ENCODE data around the gene TIAM2. TPM values are rescaled to one million over a fixed set of nuclear protein-coding genes. Genes with fewer than 3 reads are reported as not detected.
"Not testable (repeated sequence)": the region's sequence is repeated elsewhere in the genome, so short reads cannot be mapped to it uniquely, and the experiment has no call there.

The TIAM2 gene
- polyA plus RNA-seq, 3 donors, result 19.2 to 22.9 (median 19.5) TPM

DNA sequence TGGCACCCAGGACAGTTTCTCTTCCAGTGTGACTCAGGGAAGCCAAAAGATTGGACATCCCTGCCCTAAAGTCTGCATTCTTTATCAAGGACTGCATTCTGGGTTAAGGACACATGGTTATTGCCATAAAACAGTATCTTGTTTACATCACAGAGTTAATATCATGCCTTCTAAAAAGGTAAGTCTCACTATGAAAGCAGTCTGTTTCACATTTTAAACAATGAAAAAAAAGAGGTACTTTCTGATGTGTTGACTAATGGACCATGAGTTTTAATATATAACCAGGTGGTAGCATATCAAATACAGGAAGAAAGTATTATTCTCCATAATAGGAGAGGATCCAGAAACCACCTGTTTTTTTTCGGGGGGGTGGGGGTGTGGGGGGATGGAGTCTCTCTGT, 93.7 kb downstream of the TIAM2 start:
- no peak for DNase-seq (ENCODE audit: low read depth in 3 of 3, low spot score in 2 of 3)

- DNase-seq (ENCODE audit: low read depth in 3 of 3, low spot score in 2 of 3), result no peak
Measured at GRCh38 chr6:155089746-155090145, 94.6 kb downstream of the TIAM2 start.

DNA sequence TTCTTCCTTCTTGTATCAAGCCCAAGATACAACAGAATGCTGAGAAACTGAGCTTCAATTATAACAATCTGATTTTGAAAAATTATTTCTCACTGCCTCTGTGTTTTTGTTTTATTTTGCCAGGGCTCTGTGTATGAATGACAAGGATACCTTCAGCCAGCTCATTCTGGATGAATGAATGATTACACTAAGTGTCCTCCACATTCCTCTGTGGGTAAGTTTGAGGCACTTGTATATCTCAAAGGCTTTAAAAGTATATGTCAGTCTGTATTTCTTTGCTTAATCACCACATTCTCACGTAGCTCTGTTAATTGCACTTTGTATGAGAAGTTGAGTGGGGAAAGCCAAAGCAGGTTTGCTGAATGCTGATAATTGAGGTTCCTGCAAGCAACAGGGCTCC, 95.1 kb downstream of the TIAM2 start:
- DNase-seq (ENCODE audit: low read depth in 3 of 3, low spot score in 2 of 3), result no peak

DNA sequence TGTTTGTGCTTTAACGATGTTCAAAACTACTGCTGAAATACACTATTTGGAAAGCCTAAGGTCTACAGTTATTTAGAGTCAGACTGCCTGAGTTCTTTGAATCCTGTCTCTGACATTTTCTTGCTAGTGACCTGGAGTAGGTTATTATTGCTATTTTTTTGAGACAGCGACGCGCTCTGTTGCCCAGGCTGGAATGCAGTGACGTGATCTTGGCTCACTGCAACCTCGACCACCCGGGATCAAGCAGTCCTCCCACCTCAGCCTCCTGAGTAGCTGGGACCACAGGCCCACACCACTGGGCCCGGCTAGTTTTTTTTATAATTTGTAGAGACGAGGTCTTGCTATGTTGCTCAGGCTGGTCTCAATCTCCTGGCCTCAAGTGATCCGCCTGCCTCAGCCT, 96.6 kb downstream of the TIAM2 start:
- DNase-seq (ENCODE audit: low read depth in 3 of 3, low spot score in 2 of 3), result no peak

GRCh38 chr6:155093430-155093829, 98.3 kb downstream of the TIAM2 start:
- DNase-seq (ENCODE audit: low read depth in 3 of 3, low spot score in 2 of 3), result no peak

- no peak for DNase-seq (ENCODE audit: low read depth in 3 of 3, low spot score in 2 of 3)
Measured at GRCh38 chr6:155100087-155100486, 105.0 kb downstream of the TIAM2 start.

DNA sequence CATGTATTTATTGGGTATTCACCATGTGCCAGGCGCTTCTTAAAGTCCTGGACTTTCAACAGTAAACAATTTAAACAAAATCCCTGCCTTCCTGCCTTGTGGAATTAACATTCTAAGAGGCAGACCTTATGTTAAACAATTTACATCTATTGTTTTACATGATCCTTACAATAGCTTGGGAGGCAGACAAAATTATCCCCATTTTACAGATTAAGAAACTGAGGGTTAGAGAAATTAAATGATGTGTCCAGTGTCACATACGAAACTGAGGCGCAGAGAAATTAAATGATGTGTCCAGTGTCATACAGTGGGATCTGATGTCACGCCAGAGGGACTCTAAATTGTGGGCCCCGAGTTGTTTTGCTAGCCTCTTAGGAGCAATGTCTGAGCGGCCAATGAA, 105.5 kb downstream of the TIAM2 start:
- DNase-seq (ENCODE audit: low read depth in 3 of 3, low spot score in 2 of 3), result no peak

DNA sequence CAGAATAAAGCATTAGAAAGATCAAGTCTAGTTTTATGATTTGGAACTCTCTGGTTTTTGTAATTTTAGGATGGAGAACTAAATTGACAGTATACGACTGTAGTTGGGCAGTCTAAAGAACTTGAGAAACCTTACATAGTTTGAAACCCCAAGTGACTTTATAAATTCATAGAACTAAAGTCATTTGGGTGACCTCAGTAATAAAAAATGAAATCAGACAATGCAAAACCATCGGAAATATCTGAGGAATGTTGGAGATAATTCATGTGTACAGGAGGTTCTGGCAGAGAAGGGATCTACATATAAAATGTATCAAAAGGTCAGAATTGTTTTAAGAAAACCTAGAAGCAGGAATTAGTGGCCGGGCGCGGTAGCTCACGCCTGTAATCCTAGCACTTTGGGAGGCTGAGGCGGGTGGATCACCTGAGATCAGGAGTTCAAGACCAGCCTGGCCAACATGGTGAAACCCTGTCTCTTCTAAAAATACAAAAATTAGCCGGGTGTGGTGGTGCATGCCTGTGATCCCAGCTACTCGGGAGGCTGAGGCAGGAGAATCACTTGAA, 108.0 kb downstream of the TIAM2 start:
- not testable (repeated sequence) for DNase-seq (ENCODE audit: low read depth in 3 of 3, low spot score in 2 of 3)

DNA sequence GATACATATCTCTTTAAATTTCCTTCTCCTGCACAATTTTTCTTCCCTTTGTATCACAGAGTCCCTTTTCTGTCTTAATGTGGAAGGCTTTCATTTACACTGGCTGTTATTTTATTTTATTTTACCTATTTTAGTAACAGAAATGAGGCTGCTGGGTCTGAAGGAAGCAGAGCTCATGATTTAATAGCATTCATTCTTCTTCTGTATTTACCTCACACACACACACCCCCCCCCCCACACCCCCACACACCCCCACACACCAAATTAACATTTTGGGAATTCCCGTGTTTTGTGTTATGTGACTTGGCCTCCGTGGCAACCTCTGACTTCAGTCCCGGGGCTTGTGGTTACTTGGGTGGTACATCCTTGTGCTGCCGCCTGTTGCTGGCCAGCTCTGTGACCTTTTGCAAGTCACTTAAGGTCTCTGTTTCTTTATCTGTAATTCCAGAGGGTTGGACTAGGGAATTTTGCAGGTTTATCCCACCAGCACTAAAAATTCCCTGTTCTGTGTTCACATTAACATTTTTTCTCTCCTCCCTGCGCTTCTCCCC, 108.8 kb downstream of the TIAM2 start:
- DNase-seq (ENCODE audit: low read depth in 3 of 3, low spot score in 2 of 3), result no peak

- DNase-seq (ENCODE audit: low read depth in 3 of 3, low spot score in 2 of 3), result no peak
Measured at GRCh38 chr6:155106456-155107115, 111.5 kb downstream of the TIAM2 start.

DNA sequence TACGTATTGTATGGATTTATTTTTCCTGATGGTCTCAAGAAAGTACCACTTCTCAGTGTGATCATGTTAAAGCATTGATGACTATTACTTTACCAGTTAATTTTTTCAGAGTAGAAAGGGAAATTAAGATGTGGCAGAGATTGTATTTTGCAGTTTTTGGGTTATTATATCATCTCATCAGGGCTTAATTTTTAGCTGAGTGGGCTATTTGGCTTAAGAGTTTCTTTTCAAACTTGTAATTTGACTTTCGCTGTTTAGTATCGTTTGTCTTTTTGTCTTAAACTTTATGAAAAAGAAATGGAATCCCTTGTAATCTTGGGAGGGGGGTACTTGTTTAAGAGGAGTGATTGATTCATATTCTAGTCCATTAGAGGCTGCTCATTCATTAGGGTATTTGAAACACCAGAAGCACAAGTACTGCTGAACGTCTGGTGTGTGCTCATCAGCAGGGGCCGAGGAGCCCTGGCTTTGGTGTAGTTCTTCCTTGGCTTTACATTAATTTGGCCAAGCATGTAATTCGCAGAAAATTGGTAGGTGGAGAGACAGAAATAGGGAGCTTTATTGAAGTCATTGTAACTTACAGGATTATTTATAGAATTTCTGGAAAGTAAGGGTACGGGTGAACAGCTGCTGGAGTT, 112.4 kb downstream of the TIAM2 start:
- DNase-seq (ENCODE audit: low read depth in 3 of 3, low spot score in 2 of 3), result no peak

GRCh38 chr6:155108070-155108820, 113.1 kb downstream of the TIAM2 start:
- no peak for DNase-seq (ENCODE audit: low read depth in 3 of 3, low spot score in 2 of 3)

GRCh38 chr6:155110721-155111120, 115.6 kb downstream of the TIAM2 start:
- DNase-seq (ENCODE audit: low read depth in 3 of 3, low spot score in 2 of 3), result no peak

- no peak for DNase-seq (ENCODE audit: low read depth in 3 of 3, low spot score in 2 of 3)
Measured at GRCh38 chr6:155112757-155113156, 117.6 kb downstream of the TIAM2 start.

GRCh38 chr6:155115893-155116570, 120.9 kb downstream of the TIAM2 start:
- no peak for DNase-seq (ENCODE audit: low read depth in 3 of 3, low spot score in 2 of 3)

GRCh38 chr6:155116571-155116910, 121.4 kb downstream of the TIAM2 start:
- no peak for DNase-seq (ENCODE audit: low read depth in 3 of 3, low spot score in 2 of 3)

GRCh38 chr6:155117256-155117655, 122.1 kb downstream of the TIAM2 start:
- no peak for DNase-seq (ENCODE audit: low read depth in 3 of 3, low spot score in 2 of 3)

- DNase-seq (ENCODE audit: low read depth in 3 of 3, low spot score in 2 of 3), result no peak
Measured at GRCh38 chr6:155117785-155118184, 122.7 kb downstream of the TIAM2 start.

DNA sequence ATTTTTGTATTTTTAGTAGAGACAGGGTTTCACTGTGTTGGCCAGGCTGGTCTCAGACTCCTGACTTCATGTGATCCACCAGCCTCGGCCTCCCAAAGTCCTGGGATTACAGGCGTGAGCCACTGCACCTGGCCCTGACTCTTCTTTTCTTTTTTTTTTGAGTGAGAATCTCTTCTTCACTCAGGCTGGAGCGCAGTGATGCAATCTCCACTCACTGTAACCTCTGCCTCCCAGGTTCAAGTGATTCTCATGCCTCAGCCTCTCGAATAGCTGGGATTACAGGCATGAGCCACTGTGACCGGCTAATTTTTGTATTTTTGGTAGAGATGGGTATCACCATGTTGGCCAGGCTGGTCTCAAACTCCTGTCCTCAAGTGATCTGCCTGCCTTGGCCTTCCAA, 124.1 kb downstream of the TIAM2 start:
- not testable (repeated sequence) for DNase-seq (ENCODE audit: low read depth in 3 of 3, low spot score in 2 of 3)

DNA sequence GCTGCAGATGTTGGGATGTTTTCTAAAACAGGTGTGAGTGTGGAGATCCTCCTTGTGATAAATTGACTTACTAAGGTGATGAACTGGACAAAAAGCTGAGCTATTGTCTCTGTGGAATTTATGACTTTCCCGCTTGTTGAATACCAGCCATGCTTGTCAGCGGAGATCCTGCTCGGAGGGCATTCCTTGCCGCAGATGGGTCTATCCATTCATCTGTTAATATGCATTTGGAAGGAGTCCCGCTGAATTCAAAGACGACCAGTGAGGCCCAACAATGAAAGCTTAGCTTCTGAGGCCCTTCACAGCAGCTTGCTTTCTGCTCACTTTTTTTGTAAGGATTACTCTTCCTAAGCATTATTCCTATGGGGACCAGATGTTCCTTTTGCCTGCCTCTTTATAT, 124.9 kb downstream of the TIAM2 start:
- DNase-seq (ENCODE audit: low read depth in 3 of 3, low spot score in 2 of 3), result no peak

DNA sequence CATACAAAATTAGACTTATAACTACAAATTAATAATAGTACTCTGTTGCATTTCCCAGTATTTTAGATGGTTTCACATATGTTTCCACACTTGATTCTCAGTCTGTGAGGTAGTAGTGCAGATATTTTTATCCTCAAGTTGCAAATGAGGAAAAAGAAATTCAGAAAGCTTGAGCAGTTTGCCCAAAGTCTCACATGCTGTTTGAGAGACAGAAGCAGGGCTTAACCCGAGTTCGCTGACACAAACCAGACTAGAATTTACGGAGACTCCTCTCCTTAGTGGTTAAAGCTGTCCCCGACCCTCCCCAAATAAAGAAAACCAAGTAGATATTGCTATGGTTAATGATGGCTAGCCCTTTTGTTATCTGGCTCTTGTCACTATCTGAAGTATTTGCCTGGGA, 126.2 kb downstream of the TIAM2 start:
- DNase-seq (ENCODE audit: low read depth in 3 of 3, low spot score in 2 of 3), result no peak

All from right renal cortex interstitium (tissue), 3 donors.